HepG2 (cell line): ENCODE data around the gene KLKB1. TPM values are rescaled to one million over a fixed set of nuclear protein-coding genes. Genes with fewer than 3 reads are reported as not detected.

ENCODE experiments used
- ATAC-seq: fragments of 200-7000 bp; cut with Tn5 transposase; 3 replicates; pipeline ENCODE4 v1.9.1; 2020; ENCODE audit warnings: mild to moderate bottlenecking, moderate library complexity
- BruUV-seq: library from RNA; stranded (reverse); fragments of 400-500 nt; replicated peaks from 2 replicates; lab custom pipeline; 2021; lab: Mats Ljungman, UMichigan
- CTCF ChIA-PET: fragments of 300-600 bp; formaldehyde crosslinking; extraction: SDS; loops from one replicate; lab custom pipeline; 2021; ENCODE audit warnings: low total read pairs, inconsistent platforms, low intra/inter-chr PET ratio; lab: Yijun Ruan, JAX
- POLR2A ChIA-PET: fragments of 350-600 bp; sonication (Branson Sonifier 250); formaldehyde crosslinking; loops from one replicate; lab custom pipeline; 2020; ENCODE audit warnings: antibody characterized with exemption, inconsistent platforms; lab: Yijun Ruan, JAX
- DNase-seq: peaks from one replicate; pipeline ENCODE4 v3.0.0-alpha.2; 2015; ENCODE audit warnings: low spot score
- FAIRE-seq: peaks from 3 replicates; lab custom pipeline; 2011; peaks lifted over from hg19 to GRCh38; lab: Jason Lieb, UNC
- H2AFZ ChIP-seq: one replicate; pipeline ENCODE4 v1.6.1; 2011; ENCODE audit warnings: low read length, inconsistent platforms
- H3K27ac ChIP-seq: fragments of 300-600 bp; 3 replicates; pipeline ENCODE4 v1.8.0; 2011; ENCODE audit warnings: mixed run types, mild to moderate bottlenecking, mixed read lengths, low read length, inconsistent platforms; ENCODE audit not compliant: insufficient read depth; ENCODE audit errors: extremely low read length
- H3K27me3 ChIP-seq, 2 experiments: fragments of 200-600 bp in 1 of 2; 2 replicates in 1 of 2; 3 replicates in 1 of 2; pipeline versions ENCODE4 v1.6.0 to v1.8.0; 2011; ENCODE audit warnings: low read length in 2 of 2, mild to moderate bottlenecking in 2 of 2, moderate library complexity in 2 of 2, inconsistent platforms in 1 of 2; ENCODE audit not compliant: insufficient read depth in 2 of 2, control insufficient read depth in 1 of 2
- H3K36me3 ChIP-seq, 2 experiments: fragments of 200-600 bp in 1 of 2; replicated peaks in 1 of 2; 2 replicates in 1 of 2; 3 replicates in 1 of 2; pipeline versions ENCODE4 v1.5.1 to v1.8.0; 2011; ENCODE audit warnings: low read length in 2 of 2, inconsistent platforms in 1 of 2; ENCODE audit not compliant: insufficient read depth in 2 of 2, control insufficient read depth in 1 of 2
- H3K4me1 ChIP-seq: 2 replicates; pipeline ENCODE4 v1.5.1; 2012; ENCODE audit warnings: low read length, inconsistent platforms; ENCODE audit not compliant: insufficient read depth
- H3K4me2 ChIP-seq: 2 replicates; pipeline ENCODE4 v1.6.0; 2011; ENCODE audit warnings: low read depth, low read length, inconsistent platforms
- H3K4me3 ChIP-seq, 3 experiments: fragments of 200-600 bp in 1 of 3; sonication (generic), shearing (Covaris generic) in 1 of 3; replicated peaks in 1 of 3; 2 replicates each; pipeline ENCODE4 v1.5.1; 2011 to 2016; ENCODE audit warnings: low read length in 3 of 3, inconsistent platforms in 2 of 3, low read depth in 2 of 3, mild to moderate bottlenecking in 2 of 3, control low read depth in 1 of 3, mixed read lengths in 1 of 3; ENCODE audit not compliant: insufficient read depth in 1 of 3
- H3K79me2 ChIP-seq: one replicate; pipeline ENCODE4 v1.6.1; 2011; ENCODE audit warnings: low read length, inconsistent platforms; ENCODE audit not compliant: insufficient read depth
- H3K9ac ChIP-seq: 2 replicates; pipeline ENCODE4 v1.6.0; 2011; ENCODE audit warnings: mild to moderate bottlenecking, low read depth, low read length, inconsistent platforms; ENCODE audit not compliant: insufficient read depth
- H3K9me3 ChIP-seq: 2 replicates; pipeline ENCODE4 v1.5.1; 2012; ENCODE audit warnings: mild to moderate bottlenecking, low read length
- H4K20me1 ChIP-seq: 2 replicates; pipeline ENCODE4 v1.6.0; 2011; ENCODE audit warnings: inconsistent platforms, mild to moderate bottlenecking, low read length, moderate library complexity; ENCODE audit not compliant: insufficient read depth
- ATF7 ChIP-seq, 2 experiments: fragments of 450-650 bp in 1 of 2; sonication (generic) in 1 of 2; formaldehyde crosslinking in 1 of 2; IDR thresholded peaks; 2 replicates each; pipeline versions ENCODE4 v1.4.0 to v1.6.1; 2016 to 2020; ENCODE audit warnings: antibody characterized with exemption in 1 of 2, mild to moderate bottlenecking in 1 of 2, missing genetic modification reagents in 1 of 2
- ATM ChIP-seq: fragments of 450-650 bp; IDR thresholded peaks from 2 replicates; pipeline ENCODE4 v1.7.1; 2017; ENCODE audit warnings: mild to moderate bottlenecking, borderline replicate concordance
- DBP ChIP-seq: sonication (generic); formaldehyde crosslinking; IDR thresholded peaks from 2 replicates; pipeline ENCODE4 v1.4.0; 2020; ENCODE audit warnings: missing genetic modification reagents; ENCODE audit errors: not compliant biosample characterization
- ETV6 ChIP-seq: sonication (generic); formaldehyde crosslinking; conservative IDR thresholded peaks from 2 replicates; pipeline ENCODE4 v1.4.0; 2020; ENCODE audit warnings: missing genetic modification reagents
- HNRNPUL1 ChIP-seq: fragments of 200-400 bp; formaldehyde crosslinking; IDR thresholded peaks from 2 replicates; pipeline ENCODE4 v1.6.1; 2017; ENCODE audit warnings: low read depth, mild to moderate bottlenecking, low read length, moderate library complexity
- SMYD3 ChIP-seq: sonication (generic); formaldehyde crosslinking; IDR thresholded peaks from 2 replicates; pipeline ENCODE4 v1.8.1; 2023; ENCODE audit warnings: mild to moderate bottlenecking, missing genetic modification reagents
- SSRP1 ChIP-seq: IDR thresholded peaks from 2 replicates; pipeline ENCODE4 v1.6.1; 2016; ENCODE audit warnings: control low read depth
- TMF1 ChIP-seq: sonication (generic); formaldehyde crosslinking; IDR thresholded peaks from 2 replicates; pipeline ENCODE4 v1.8.1; 2022; ENCODE audit warnings: low read depth, missing genetic modification reagents
- TRIM24 ChIP-seq: sonication (generic); formaldehyde crosslinking; IDR thresholded peaks from 2 replicates; pipeline ENCODE4 v1.8.0; 2022; ENCODE audit warnings: mild to moderate bottlenecking, missing genetic modification reagents
- ZMAT3 ChIP-seq: sonication (generic); formaldehyde crosslinking; conservative IDR thresholded peaks from 2 replicates; pipeline ENCODE4 v1.7.0; 2021; ENCODE audit warnings: missing genetic modification reagents
- ZNF891 ChIP-seq: sonication (generic); formaldehyde crosslinking; IDR thresholded peaks from 2 replicates; pipeline ENCODE4 v1.5.0; 2020; ENCODE audit warnings: mild to moderate bottlenecking, missing genetic modification reagents
- ZSCAN9 ChIP-seq: IDR thresholded peaks from 2 replicates; pipeline ENCODE4 v1.6.1; 2016; ENCODE audit warnings: borderline replicate concordance
- WGBS: methylation state at CpG from one replicate; pipeline ENCODE4 v1.1.6; 2017; ENCODE audit warnings: low lambda C conversion rate; 5-methylcytosine and 5-hydroxymethylcytosine counted together
- in situ Hi-C: cut with HindIII; loops from 2 replicates; pipeline ENCODE4 v1.10.0; 2017; ENCODE audit warnings: low pct_unique_long_range_greater_than_20kb; ENCODE audit not compliant: extremely low pct_ligation_motif_present
- intact Hi-C: fragments of 100-400 bp; cut with micrococcal nuclease; formaldehyde crosslinking; loops from one replicate; pipeline ENCODE4 v1.10.0; 2022; ENCODE audit not compliant: unreplicated experiment
- polyA plus RNA-seq, 8 experiments: library from polyadenylated mRNA; depleted of rRNA in 3 of 8; stranded (reverse) in 7 of 8; unstranded in 1 of 8; fragments of >200 nt; fragmentation: Illumina TruSeq in 4 of 8; extraction: Trizol in 4 of 8; gene quantifications; 2 replicates each; pipeline versions ENCODE4 v1.2.1 to v1.2.3, GENCODE V29; 2011 to 2016; ENCODE audit warnings: low read depth in 4 of 8, missing spikeins in 1 of 8, mixed read lengths in 1 of 8; ENCODE audit not compliant: insufficient read depth in 1 of 8
- total RNA-seq, 5 experiments: library from RNA; depleted of rRNA; stranded (reverse); fragments of >200 nt; fragmentation: Illumina TruSeq; extraction: Trizol; gene quantifications; 2 replicates each; pipeline ENCODE4 v1.2.3, GENCODE V29; 2016; ENCODE audit warnings: low read depth in 1 of 5
- TF ChIP-seq, protein P1 (sequence below): sonication (generic); formaldehyde crosslinking; IDR thresholded peaks from 2 replicates; pipeline ENCODE4 v1.8.0; 2022; ENCODE audit warnings: mild to moderate bottlenecking, missing genetic modification reagents
- TF ChIP-seq, protein P2 (sequence below): sonication (generic); formaldehyde crosslinking; IDR thresholded peaks from 2 replicates; pipeline ENCODE4 v1.4.0; 2020; ENCODE audit warnings: missing genetic modification reagents
- TF ChIP-seq, protein P3 (sequence below): sonication (generic); formaldehyde crosslinking; IDR thresholded peaks from 2 replicates; pipeline ENCODE4 v1.5.1; 2020; ENCODE audit warnings: mild to moderate bottlenecking, missing genetic modification reagents, moderate library complexity

KLKB1 gene
- total and polyA plus RNA-seq, 2 of the 13 experiments (the other 11 are each of a cell fraction or from before 2014, with no cell fraction given), result 0.26 to 0.49 TPM

DNA sequence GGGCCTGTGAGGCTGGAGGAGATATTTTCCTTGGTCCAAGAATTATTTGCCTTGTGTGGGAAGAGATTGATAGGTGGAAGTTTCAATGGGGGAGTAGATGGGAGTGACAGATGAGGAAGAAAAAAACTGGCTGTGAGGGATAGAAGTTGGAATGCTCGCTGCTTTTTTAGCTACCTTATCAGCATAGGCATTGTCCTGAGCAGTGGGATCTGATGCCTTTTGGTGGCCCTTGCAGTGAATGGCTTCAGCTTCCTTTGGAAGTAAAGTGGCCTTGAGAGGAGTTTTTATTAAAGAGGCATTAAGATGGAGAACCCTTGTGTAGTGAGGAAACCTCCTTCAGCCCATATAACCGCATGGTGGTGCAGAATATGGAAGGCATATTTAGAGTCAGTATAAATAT, 16.0 kb downstream of the KLKB1 start:
- no peaks in the 10 kb centered on the region for H3K9me3 ChIP-seq
- intact Hi-C loops, result no loop called here
- no peaks in the 10 kb centered on the region for H4K20me1 ChIP-seq
- H3K79me2 ChIP-seq, result no peaks in the 10 kb centered on the region
- in situ Hi-C loops, result no loop called here
- ATAC-seq (no peak), FAIRE-seq (no peak), DNase-seq (no peak)
- ChIA-PET CTCF (no interaction called here), POLR2A (no interaction called here)
- H3K27ac ChIP-seq, result no peak overlapping the region
- H3K36me3 ChIP-seq, result no peaks in the 10 kb centered on the region
- H3K4me1 ChIP-seq, result no peaks in the 10 kb centered on the region
- TF ChIP-seq ETV6 (CRISPR knock-in tag), result no peak
- TF ChIP-seq, protein P1, sequence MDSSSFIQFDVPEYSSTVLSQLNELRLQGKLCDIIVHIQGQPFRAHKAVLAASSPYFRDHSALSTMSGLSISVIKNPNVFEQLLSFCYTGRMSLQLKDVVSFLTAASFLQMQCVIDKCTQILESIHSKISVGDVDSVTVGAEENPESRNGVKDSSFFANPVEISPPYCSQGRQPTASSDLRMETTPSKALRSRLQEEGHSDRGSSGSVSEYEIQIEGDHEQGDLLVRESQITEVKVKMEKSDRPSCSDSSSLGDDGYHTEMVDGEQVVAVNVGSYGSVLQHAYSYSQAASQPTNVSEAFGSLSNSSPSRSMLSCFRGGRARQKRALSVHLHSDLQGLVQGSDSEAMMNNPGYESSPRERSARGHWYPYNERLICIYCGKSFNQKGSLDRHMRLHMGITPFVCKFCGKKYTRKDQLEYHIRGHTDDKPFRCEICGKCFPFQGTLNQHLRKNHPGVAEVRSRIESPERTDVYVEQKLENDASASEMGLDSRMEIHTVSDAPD, result no peak
- H2AFZ ChIP-seq, result no peak overlapping the region
- no peak overlapping the region for H3K4me3 ChIP-seq
- H3K4me2 ChIP-seq, result no peak overlapping the region
- BruUV-seq, result no TSS peak
- no peaks in the 10 kb centered on the region; a peak in 1 of 5 replicates for H3K27me3 ChIP-seq
- WGBS, result 17% methylated on average over 2 of the region's 2 CpGs
- H3K9ac ChIP-seq, result no peak overlapping the region

- no peak for ATAC-seq
- DNase-seq, result no peak
- in situ Hi-C loops, result no loop called here
- ChIA-PET POLR2A (no interaction called here), CTCF (no interaction called here)
- Histone ChIP-seq H3K4me3 (no peak overlapping the region), H3K9me3 (no peaks in the 10 kb centered on the region), H3K79me2 (no peaks in the 10 kb centered on the region), H2AFZ (no peak overlapping the region), H3K27me3 (no peaks in the 10 kb centered on the region), H3K9ac (no peak overlapping the region), H3K4me1 (no peaks in the 10 kb centered on the region), H3K4me2 (no peak overlapping the region), H3K36me3 (no peaks in the 10 kb centered on the region), H3K27ac (no peak overlapping the region), H4K20me1 (no peaks in the 10 kb centered on the region)
- BruUV-seq, result no TSS peak
- intact Hi-C loops, result no loop called here
- FAIRE-seq, result no peak
- WGBS, result 54% methylated on average over 5 of the region's 5 CpGs
- TF ChIP-seq DBP (CRISPR knock-in tag) (no peak), TMF1 (no peak), ZSCAN9 (CRISPR knock-in tag) (no peak), HNRNPUL1 (no peak), TRIM24 (CRISPR knock-in tag) (no peak), ATF7 (IDR thresholded peaks at IDR 0.05) (no peak), ATF7 (CRISPR knock-in tag; IDR thresholded peaks at IDR 0.05) (no peak), ATM (no peak), SMYD3 (CRISPR knock-in tag) (no peak), SSRP1 (CRISPR knock-in tag) (no peak), ZNF891 (CRISPR knock-in tag) (no peak), ZMAT3 (no peak)
- TF ChIP-seq, protein P2, sequence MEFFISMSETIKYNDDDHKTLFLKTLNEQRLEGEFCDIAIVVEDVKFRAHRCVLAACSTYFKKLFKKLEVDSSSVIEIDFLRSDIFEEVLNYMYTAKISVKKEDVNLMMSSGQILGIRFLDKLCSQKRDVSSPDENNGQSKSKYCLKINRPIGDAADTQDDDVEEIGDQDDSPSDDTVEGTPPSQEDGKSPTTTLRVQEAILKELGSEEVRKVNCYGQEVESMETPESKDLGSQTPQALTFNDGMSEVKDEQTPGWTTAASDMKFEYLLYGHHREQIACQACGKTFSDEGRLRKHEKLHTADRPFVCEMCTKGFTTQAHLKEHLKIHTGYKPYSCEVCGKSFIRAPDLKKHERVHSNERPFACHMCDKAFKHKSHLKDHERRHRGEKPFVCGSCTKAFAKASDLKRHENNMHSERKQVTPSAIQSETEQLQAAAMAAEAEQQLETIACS (CRISPR knock-in tag), result no peak
- TF ChIP-seq, protein P3, sequence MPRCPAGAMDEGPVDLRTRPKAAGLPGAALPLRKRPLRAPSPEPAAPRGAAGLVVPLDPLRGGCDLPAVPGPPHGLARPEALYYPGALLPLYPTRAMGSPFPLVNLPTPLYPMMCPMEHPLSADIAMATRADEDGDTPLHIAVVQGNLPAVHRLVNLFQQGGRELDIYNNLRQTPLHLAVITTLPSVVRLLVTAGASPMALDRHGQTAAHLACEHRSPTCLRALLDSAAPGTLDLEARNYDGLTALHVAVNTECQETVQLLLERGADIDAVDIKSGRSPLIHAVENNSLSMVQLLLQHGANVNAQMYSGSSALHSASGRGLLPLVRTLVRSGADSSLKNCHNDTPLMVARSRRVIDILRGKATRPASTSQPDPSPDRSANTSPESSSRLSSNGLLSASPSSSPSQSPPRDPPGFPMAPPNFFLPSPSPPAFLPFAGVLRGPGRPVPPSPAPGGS (CRISPR knock-in tag), result no peak
Observed at GRCh38 chr4:186244835-186245234, 17.5 kb downstream of the KLKB1 start.
